Skin epidermis (tissue), 12 donors: ENCODE measurements around the gene TMA7B.
"Not testable (repeated sequence)": the region's sequence is repeated elsewhere in the genome, so short reads cannot be mapped to it uniquely, and the experiment has no call there.

ENCODE experiments used
- H3K27ac ChIP-seq, 21 experiments: fragments of 200-600 bp; sonication (generic) in 11 of 21; one replicate each; pipeline ENCODE4 v1.5.0; 2020; ENCODE audit warnings: mild to moderate bottlenecking in 3 of 21, inconsistent platforms in 2 of 21, moderate library complexity in 2 of 21
- H3K4me3 ChIP-seq, 7 experiments: fragments of 200-600 bp; sonication (generic) in 2 of 7; one replicate each; pipeline ENCODE4 v1.5.0; 2020; ENCODE audit warnings: inconsistent platforms in 2 of 7, mild to moderate bottlenecking in 2 of 7, moderate library complexity in 1 of 7

Gene TMA7B

DNA sequence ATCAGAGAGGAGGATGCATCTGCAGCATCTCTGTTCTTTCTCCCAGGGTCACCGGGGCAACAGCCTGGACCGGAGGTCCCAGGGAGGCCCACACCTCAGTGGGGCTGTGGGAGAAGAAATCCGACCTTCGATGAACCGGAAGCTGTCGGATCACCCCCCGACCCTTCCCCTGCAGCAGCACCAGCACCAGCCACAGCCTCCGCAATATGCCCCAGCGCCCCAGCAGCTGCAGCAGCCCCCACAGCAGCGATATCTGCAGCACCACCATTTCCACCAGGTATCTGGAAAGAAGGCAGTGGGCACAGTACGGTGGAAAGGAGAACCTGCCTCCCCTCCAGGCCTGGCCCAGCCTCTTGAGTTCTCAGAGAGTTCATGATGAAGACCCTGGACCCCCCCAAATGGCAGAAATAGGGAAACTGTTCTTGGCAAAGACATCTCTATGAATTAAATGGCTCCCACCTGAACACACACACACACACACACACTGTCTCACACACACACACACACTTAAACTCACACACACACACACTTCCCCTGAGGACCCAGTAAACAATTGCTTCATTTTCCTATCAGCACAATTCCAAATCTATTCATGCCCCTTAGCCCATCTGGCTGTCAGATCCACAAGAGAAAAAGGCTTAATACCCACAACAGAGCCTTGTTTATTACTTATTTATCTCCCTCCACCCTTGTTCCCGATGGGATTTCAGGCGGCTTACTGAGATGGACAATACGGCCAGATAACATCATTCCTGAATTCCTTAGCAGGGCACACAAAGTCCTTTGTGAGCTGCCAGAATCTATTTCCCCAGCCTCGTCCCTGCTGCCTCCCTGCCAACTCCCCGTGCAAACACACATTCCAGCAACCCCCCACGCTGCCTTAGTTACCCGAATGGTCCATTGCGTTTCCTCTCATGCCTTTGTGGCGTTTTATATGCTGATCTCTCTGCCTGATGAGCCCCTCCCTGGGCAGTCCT lies 8.1 kb downstream of the TMA7B start:
- no peak overlapping the region for H3K4me3 ChIP-seq
- H3K27ac ChIP-seq, result no peak overlapping the region

DNA sequence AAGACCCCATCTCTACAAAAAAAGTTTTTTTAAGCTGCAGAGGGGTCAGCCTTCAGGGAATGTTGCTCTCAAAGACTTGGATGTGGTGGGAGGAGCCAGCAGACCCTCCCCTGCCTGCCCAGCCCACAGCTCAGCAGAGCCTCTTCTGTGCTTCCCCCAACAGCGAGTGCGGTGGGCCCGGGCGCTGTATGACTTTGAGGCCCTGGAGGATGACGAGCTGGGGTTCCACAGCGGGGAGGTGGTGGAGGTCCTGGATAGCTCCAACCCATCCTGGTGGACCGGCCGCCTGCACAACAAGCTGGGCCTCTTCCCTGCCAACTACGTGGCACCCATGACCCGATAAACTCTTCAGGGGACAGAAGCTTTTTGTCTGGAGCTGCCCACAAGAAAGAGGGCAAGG lies 10.5 kb downstream of the TMA7B start:
- Histone ChIP-seq H3K4me3 (no peak overlapping the region), H3K27ac (no peak overlapping the region)

DNA sequence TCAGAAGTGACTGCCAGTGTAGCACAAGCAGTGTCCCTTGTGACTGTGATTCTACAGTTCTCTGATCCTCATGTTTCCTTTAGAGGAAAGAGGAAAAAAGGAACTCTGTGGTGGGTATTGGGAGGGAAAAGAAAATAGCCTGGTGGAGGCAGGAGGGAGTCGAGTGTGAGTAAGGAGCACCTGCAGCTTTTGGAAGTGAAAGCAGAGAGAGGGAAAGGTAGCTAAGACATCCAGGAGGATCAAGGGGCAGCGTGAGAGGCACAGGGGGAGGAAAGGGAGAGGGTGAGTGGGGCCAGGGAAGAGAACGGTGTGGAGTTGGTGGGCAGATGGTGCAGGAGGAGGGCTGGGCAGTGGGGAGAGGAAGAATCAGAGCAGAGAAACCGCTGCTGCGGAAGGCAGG lies 12.4 kb downstream of the TMA7B start:
- no peak overlapping the region for H3K27ac ChIP-seq
- no peak overlapping the region for H3K4me3 ChIP-seq

DNA sequence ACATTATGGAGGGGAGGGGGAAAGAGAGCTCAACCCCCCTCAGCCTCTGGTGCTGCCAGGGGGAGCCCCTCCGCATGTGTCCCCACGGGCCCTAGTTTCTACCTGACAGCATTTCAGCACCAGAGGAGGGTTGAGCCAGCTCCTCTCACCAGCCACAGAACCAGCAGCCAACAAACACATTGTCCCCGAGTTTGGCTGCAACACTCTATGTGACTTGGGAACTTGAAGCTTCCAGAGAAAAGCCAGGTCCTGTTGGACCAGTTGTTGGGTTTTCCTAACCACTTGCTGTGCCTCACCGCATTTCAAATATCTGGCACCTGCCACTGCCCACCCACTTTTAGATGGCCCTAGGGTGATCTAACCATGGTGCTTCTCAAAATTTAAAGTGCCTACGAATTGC lies 13.5 kb downstream of the TMA7B start:
- H3K4me3 ChIP-seq, result no peak overlapping the region
- H3K27ac ChIP-seq, result no peak overlapping the region

DNA sequence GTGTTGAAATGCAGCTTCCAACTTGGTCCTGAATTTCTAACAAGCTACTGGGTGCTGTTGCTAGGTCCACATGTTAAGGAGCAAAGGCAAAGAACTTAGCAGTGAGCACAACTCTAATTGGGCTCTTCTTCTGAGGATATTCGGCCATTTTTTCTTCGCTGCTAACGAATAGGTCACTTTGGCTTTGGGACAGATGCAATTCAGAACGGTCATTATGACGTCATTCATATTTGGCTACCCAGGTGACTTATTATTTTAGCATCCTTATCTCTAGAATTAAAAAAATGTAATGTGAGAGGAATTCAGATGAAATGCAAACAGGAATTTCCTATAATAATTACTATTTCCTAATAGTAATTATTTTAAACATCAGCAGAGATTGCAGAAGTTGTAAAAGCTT lies 13.9 kb downstream of the TMA7B start:
- Histone ChIP-seq H3K4me3 (no peak overlapping the region), H3K27ac (no peak overlapping the region)

DNA sequence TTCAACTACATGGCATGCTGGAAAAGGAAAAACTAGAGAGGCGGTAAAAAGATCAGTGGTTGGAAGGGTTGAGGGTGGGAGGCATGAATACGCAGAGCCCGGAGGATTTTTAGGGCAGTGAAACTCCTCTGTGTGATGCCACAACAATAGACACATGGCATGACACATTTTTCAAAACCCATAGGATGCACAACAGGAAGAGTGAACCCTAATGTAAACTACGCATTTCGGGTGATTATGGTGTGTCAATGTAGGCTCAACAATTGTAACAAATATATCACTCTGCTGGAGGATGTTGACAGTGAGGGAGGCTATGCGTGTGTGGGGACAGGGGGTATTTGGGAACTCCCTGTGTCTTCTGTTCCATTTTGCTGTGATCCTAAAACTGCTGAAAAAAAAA lies 18.9 kb downstream of the TMA7B start:
- no peak overlapping the region for H3K4me3 ChIP-seq
- no peak overlapping the region for H3K27ac ChIP-seq

DNA sequence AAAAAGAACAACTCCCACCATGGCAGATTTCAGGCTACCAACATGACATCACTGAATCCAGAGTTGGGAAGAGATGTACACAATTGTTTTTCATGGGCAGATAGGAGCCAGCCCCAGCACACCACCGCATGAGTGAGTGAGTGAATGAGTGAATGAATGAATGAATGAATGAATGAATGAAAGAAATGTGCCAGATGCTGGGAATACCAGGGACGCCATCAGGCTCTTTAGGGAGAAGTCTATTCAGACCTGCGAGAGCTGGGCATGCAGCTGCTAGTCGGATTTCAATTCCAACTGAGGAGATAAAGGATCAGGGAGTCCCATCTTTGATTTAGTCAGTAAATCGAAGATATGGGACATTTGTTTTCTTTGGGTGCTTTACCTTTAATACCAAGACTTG lies 19.3 kb downstream of the TMA7B start:
- H3K27ac ChIP-seq, result no peak overlapping the region
- no peak overlapping the region for H3K4me3 ChIP-seq

DNA sequence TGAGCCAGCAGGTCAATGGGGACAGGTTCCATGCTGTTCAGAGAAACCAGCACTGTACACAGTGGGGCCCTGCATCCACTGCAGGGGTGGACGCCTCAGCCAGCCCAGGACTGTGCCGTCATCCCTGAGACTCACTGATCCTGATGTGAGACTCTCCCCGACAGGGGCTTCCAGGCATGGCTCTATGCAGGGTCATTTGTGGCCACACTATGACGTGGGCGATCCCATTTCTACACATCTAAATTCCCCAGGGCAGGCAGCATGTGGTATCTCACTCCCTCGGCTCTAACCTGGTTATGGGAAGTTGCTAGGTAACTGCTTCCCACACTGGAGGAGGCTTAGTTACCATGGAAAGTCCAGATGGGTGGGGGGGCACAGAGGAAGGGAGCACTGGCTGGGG lies 20.4 kb downstream of the TMA7B start:
- Histone ChIP-seq H3K4me3 (no peak overlapping the region), H3K27ac (no peak overlapping the region)

DNA sequence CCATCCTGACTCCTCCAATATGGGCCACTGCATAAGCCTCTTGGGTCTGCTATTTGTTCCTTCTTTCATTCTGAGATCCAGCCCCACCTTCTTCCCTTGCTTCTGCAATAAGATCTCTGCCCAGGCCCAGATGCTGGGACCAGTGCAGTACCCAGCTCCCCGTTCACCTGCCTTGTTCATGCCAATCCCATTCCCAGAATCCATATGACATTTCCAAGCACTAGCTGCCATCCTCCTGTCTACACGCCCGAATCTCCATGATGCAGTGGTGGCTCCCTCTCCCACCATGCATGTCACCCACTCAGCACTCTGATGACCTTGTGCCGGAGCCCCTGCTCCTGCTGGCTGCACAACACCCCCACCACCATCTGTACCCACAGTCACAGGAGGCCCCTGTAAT lies 23.1 kb downstream of the TMA7B start:
- H3K27ac ChIP-seq, result no peak overlapping the region
- H3K4me3 ChIP-seq, result no peak overlapping the region

DNA sequence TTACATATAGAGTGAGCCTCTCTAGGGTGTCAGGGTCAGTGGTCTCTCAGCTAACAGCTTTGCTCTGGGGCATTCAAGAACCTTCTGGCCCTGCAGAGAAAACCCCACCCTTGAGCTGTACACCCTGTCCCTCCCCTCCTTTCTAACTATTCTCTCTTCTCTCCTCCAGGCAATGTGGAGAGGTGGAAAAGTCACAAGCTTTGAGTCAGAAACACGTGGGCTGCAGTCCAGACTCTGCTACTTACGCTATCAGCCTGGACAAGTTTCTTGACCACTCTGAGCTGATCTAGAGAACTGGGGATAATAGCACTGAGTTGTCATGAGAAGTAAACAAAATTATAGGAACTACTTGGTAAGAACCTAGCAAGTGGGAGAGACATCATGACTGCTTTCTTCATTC lies 23.8 kb downstream of the TMA7B start:
- Histone ChIP-seq H3K27ac (peak overlapping the region in 5 of 21 experiments; percentile 16 to 67 (median 25)), H3K4me3 (no peak overlapping the region)

DNA sequence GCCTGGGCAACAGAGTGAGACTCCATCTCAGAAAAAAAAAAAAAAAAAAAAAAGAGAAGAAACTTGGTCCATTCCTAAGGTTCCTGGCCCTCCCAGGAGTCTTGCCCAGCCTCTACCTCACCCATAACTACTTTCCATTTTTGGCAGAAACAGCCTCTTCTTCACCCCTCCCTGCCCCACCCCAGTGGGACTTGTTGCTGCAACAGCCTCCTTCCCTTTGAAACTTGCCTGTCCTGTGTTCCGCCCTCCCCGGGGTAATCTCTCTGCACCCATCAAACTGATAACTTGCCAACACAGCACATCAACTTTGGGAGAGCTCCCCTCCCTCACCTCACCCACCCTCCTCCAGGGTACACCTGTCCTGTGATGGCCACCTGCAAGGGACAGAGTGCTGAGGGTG lies 24.5 kb downstream of the TMA7B start:
- no peak overlapping the region for H3K4me3 ChIP-seq
- peak overlapping the region in 8 of 21 experiments; percentile 16 to 79 (median 66) for H3K27ac ChIP-seq

DNA sequence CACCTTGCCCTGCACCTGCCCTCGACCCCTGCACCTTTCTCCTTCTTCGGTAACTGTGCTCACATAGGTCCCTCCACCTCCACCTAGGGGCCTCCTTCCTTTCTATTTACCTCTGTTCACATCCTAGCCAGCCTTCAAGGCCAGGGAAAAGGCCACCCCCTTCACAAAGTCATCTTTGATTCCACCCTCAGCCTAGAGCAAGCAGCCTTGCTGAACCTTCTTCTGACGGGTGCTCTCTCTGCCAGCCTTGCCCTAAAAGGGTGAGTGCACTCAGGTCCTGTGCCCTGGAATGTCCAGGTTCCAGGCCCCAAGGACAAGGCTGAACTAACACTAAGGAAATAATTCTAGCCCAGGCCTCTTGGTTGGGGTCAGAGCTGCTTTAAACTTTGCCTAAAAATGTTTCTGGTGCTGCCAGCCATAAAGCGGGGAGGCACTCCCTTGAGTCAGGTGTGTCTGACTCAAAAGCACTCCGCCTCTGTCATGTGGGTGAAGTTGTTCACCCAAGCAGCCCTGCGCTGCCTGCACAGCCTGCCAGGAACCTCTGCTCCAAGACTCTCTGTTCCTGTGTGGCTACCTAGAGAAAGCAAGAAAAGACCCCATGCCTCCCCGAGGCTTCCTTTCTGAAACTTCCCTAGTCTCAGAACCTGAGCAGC lies 25.3 kb downstream of the TMA7B start:
- H3K27ac ChIP-seq, result peak overlapping the region in 17 of 21 experiments; percentile 13 to 79 (median 65)
- H3K4me3 ChIP-seq, result no peak overlapping the region

DNA sequence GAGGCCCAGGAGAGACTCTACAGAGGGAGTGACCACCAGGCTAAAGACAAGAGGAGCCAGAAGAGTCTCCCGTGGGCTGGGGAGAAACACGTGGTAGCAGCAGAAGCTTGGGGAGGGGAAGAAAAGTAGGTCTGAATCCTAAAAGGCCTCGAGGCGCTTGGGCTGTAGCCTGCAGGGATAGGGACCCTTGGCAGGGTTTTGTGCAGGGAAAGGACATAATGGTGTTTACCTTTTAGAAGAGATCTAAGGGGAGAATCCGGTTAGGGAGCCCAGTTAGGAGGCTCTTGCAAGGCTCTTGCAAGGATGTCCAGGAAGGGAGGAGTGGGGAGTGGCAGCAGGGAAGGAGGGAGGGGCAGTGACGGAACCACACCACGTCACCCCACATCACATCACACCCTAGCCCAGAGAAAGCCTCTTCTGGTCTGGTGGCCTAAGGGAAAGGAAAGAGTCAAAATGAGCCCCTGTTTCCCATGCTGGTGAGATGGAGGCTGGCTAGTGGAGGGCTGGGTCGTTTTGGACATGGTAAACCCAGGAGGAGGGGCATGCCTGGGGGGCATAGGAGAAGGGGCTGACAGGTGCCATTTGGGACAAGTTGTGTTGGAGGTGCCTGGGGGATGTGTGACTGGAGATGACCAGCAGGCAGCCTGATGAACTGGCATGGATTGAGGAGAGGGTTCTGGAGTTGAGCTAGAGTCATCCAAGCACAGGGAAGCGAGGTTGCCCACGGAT lies 28.4 kb downstream of the TMA7B start:
- no peak overlapping the region for H3K27ac ChIP-seq
- H3K4me3 ChIP-seq, result no peak overlapping the region

DNA sequence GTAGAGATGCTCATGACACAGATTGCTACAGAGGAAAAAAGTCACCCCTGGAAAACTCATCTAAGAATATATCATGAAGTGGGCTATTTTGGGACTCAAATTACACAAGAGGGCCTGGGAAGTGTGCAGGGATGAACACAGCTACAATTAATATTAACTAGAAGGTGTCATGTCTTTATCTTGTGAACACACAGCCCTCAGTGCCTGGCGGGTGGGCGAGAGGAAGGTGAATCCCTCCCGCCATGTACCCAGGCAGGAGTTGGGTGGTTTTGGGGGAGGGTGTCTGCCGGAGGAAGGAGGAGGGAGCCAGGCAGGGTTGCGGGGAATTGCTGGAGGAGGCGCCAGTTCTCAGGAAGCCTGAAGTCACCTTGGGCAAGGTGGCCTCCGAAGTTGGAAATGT lies 29.4 kb downstream of the TMA7B start:
- no peak overlapping the region for H3K4me3 ChIP-seq
- no peak overlapping the region for H3K27ac ChIP-seq

DNA sequence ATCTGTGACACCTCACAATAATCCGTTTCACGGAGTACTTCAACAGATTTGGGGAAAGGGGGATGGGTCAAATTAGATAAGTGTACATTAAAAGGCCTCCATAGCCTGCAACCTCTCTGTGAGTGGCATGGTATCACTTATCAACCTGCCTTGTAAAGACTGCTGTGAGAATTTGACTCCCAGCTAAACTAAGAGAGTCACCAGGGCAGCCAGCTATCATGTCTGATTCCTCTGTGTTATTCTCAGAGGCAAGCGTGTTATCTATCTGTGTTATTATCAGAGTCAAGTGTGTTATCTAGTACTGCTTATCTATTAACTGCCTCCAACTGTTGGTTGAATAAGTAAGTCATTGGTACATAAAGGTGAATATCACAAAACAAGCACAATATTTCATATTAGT lies 30.5 kb downstream of the TMA7B start:
- no peak overlapping the region for H3K4me3 ChIP-seq
- no peak overlapping the region for H3K27ac ChIP-seq

DNA sequence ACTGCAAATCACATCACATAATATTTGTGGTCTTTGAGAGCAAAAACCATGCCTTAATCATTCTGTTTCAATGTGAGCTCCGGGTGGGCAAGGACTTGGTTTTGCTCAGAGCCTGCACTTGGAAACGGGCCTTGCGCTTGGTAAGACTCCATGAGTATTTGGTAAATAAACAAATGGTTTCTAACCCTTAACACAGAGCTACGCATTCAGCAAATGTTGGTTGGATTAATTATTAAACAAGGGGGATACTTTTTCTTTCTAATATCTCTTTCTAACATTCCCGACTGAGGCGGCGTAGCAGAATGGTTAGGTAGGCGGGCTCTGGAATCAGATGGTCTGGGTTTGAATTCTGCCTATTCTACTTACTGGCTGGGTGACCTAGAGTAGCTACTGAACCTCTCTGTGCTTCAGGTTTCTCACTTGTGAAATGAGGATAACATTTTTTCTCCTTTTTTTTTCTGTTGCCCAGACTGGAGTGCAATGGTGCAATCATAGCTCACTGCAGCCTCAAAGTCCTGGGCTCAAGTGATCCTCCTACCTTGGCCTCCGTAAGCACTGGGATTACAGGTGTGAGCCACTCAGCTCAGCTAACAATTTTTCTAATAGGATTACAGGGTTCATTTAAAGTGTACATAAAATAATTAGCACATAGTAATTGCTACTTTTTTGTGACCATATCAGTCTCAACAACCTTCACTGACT lies 31.1 kb downstream of the TMA7B start:
- no peak overlapping the region for H3K4me3 ChIP-seq
- H3K27ac ChIP-seq, result no peak overlapping the region

DNA sequence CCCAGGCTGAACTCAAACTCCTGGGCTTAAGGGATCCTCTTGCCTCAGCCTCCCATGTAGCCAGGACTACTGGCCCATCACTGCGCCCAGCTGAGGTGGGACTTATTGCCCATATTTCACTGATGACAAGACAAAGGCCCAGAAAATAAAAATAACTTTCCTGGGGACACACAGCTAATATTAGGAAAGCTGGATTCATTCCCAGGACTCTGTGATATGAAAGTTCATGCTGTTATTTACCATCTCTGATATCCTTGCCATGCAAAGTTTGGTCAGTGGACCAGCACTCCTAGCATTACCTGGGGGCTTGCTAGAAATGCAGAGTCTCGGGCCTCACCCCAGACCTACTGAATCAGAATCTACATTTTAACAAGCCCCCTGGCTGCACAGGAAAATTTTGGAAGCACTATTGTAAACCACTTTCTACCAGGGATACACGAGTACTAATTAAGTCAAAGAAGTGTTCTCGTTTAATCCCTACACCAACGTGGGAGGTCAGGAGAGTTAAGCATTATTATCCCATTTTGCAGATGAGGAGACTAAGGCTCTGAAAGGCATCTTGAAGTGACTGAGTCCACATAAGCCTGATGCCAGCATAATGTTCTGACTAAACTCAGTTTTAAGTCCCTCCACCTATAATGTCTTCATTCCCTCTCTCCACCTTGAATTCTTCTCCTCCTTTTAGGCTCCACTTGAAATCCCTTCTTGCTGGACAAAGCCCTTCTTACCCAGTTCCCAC lies 32.1 kb downstream of the TMA7B start:
- Histone ChIP-seq H3K27ac (no peak overlapping the region), H3K4me3 (no peak overlapping the region)

DNA sequence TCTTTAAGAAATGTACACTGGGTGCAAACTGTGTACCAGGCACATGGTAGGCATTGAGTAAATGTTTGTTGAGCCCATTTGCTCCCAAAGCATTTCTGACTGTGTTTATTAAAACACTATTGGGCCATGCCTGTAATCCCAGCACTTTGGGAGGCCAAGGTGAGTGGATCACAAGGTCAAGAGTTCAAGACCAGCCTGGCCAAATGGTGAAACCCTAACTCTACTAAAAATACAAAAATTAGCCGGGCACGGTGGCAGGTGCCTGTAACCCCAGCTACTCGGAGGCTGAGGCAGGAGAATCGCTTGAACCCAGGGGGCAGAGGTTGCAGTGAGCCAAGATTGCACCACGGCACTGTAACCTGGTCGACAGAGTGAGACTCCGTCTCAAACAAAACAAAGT lies 32.7 kb downstream of the TMA7B start:
- H3K27ac ChIP-seq, H3K4me3 ChIP-seq: not testable (repeated sequence)

DNA sequence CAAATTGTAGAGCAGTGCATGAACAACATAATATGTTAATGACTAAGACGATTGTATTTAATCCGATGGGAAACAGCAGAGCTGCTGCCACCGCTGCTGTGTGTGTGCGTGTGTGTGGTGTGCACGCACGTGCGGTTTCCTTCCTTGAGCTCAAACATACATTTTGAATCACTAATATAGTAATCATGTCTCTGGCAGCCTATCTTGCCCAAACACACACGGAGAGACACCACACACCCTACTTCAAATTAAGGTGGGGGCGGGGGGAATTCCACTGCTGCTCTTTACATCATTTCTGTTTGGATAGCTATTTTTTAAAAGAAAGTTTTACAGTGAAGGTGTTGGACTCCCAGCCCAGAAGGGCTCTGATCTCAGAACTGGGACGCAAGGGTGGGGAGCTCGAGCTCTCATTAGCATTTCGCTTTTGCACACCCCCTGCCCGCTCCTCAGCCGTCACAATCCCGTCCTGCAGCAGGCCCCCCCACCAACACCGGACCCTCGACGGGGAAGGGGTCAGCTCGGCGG lies 33.9 kb downstream of the TMA7B start:
- Histone ChIP-seq H3K27ac (peak overlapping the region in 17 of 21 experiments; percentile 26 to 79 (median 66)), H3K4me3 (peak overlapping the region in 3 of 7 experiments; percentile 33 to 71 (median 50))
